Measurements from ENCODE around the gene GLB1L2.

The GLB1L2 gene

GRCh38 chr11:134414766-134415765 is 83.3 kb downstream of the GLB1L2 start:
- Histone ChIP-seq H4K5ac (ENCODE audit: low read length) (no peak overlapping the region), H2BK15ac (replicated peaks; ENCODE audit: low read depth) (no peak overlapping the region), H2BK5ac (ENCODE audit: low read length) (no peak overlapping the region), H3K79me2 (ENCODE audit: control insufficient read depth, insufficient read depth, low read length) (peaks cover 1% of the 10 kb centered on the region), H3K9ac (ENCODE audit: low read length) (no peak overlapping the region), H3K27ac (ENCODE audit: low read depth, low read length) (no peak overlapping the region), H2AK5ac (ENCODE audit: low read length) (no peak overlapping the region), H3K36me3 (ENCODE audit: control insufficient read depth, insufficient read depth, low read length) (no peaks in the 10 kb centered on the region), H3K4ac (ENCODE audit: low read depth, low read length) (no peak overlapping the region), H3K27me3 (ENCODE audit: insufficient read depth, low read length, poor library complexity) (peaks cover 2% of the 10 kb centered on the region), H4K8ac (ENCODE audit: low read depth, low read length) (no peak overlapping the region), H3K18ac (ENCODE audit: low read length) (no peak overlapping the region), H3K4me3 (ENCODE audit: low read length) (no peak overlapping the region), H3K79me1 (ENCODE audit: low read length) (peaks cover 3% of the 10 kb centered on the region), H3K4me2 (ENCODE audit: low read length) (no peak overlapping the region), H3K23ac (ENCODE audit: low read length) (no peak overlapping the region), H3K56ac (ENCODE audit: low read length) (no peak overlapping the region), H2BK120ac (ENCODE audit: low read depth, low read length) (no peak overlapping the region), H3K4me1 (ENCODE audit: control insufficient read depth, low read depth, low read length) (peaks cover 8% of the 10 kb centered on the region)
- no peak for DNase-seq
- WGBS (ENCODE audit: extremely low coverage, insufficient coverage, low lambda C conversion rate), result no CpG with 5 or more reads among the region's 17 CpGs

GRCh38 chr11:134416726-134417125 is 84.9 kb downstream of the GLB1L2 start:
- Histone ChIP-seq H2BK5ac (ENCODE audit: low read length) (no peak overlapping the region), H3K4me2 (ENCODE audit: low read length) (no peak overlapping the region), H3K4ac (ENCODE audit: low read depth, low read length) (no peak overlapping the region), H3K36me3 (ENCODE audit: control insufficient read depth, insufficient read depth, low read length) (no peaks in the 10 kb centered on the region), H3K27me3 (ENCODE audit: insufficient read depth, low read length, poor library complexity) (peaks cover 2% of the 10 kb centered on the region), H3K79me2 (ENCODE audit: control insufficient read depth, insufficient read depth, low read length) (no peaks in the 10 kb centered on the region), H3K18ac (ENCODE audit: low read length) (no peak overlapping the region), H3K23ac (ENCODE audit: low read length) (peak overlapping the region; percentile 45), H3K4me1 (ENCODE audit: control insufficient read depth, low read depth, low read length) (peaks cover 3% of the 10 kb centered on the region), H3K27ac (ENCODE audit: low read depth, low read length) (no peak overlapping the region), H2BK15ac (replicated peaks; ENCODE audit: low read depth) (no peak overlapping the region), H3K79me1 (ENCODE audit: low read length) (no peaks in the 10 kb centered on the region), H4K5ac (ENCODE audit: low read length) (no peak overlapping the region), H2AK5ac (ENCODE audit: low read length) (no peak overlapping the region), H2BK120ac (ENCODE audit: low read depth, low read length) (no peak overlapping the region), H4K8ac (ENCODE audit: low read depth, low read length) (no peak overlapping the region), H3K9ac (ENCODE audit: low read length) (no peak overlapping the region), H3K56ac (ENCODE audit: low read length) (no peak overlapping the region), H3K4me3 (ENCODE audit: low read length) (no peak overlapping the region)
- no peak for DNase-seq
- no CpG with 5 or more reads among the region's 10 CpGs for WGBS (ENCODE audit: extremely low coverage, insufficient coverage, low lambda C conversion rate)

- WGBS (ENCODE audit: extremely low coverage, insufficient coverage, low lambda C conversion rate), result no CpG with 5 or more reads among the region's 14 CpGs
- no peak overlapping the region for H3K9ac ChIP-seq (ENCODE audit: low read length)
- no peaks in the 10 kb centered on the region for H3K79me2 ChIP-seq (ENCODE audit: control insufficient read depth, insufficient read depth, low read length)
- H3K36me3 ChIP-seq (ENCODE audit: control insufficient read depth, insufficient read depth, low read length), result no peaks in the 10 kb centered on the region
- H2BK15ac ChIP-seq (replicated peaks; ENCODE audit: low read depth), result no peak overlapping the region
- no peak overlapping the region for H3K18ac ChIP-seq (ENCODE audit: low read length)
- no peak overlapping the region for H2BK120ac ChIP-seq (ENCODE audit: low read depth, low read length)
- no peak overlapping the region for H2AK5ac ChIP-seq (ENCODE audit: low read length)
- no peak overlapping the region for H4K5ac ChIP-seq (ENCODE audit: low read length)
- no peak overlapping the region for H3K4ac ChIP-seq (ENCODE audit: low read depth, low read length)
- no peak overlapping the region for H3K23ac ChIP-seq (ENCODE audit: low read length)
- no peak overlapping the region for H4K8ac ChIP-seq (ENCODE audit: low read depth, low read length)
- no peak overlapping the region for H3K27ac ChIP-seq (ENCODE audit: low read depth, low read length)
- no peaks in the 10 kb centered on the region for H3K79me1 ChIP-seq (ENCODE audit: low read length)
- H3K4me2 ChIP-seq (ENCODE audit: low read length), result no peak overlapping the region
- no peak overlapping the region for H3K4me3 ChIP-seq (ENCODE audit: low read length)
- DNase-seq, result no peak
- no peak overlapping the region for H2BK5ac ChIP-seq (ENCODE audit: low read length)
- H3K56ac ChIP-seq (ENCODE audit: low read length), result no peak overlapping the region
- H3K4me1 ChIP-seq (ENCODE audit: control insufficient read depth, low read depth, low read length), result peaks cover 3% of the 10 kb centered on the region
- peaks cover 2% of the 10 kb centered on the region for H3K27me3 ChIP-seq (ENCODE audit: insufficient read depth, low read length, poor library complexity)
These were observed 86.4 kb downstream of the GLB1L2 start for GRCh38 chr11:134417871-134418840.

GRCh38 chr11:134423106-134423505 is 91.3 kb downstream of the GLB1L2 start:
- H3K18ac ChIP-seq (ENCODE audit: low read length), result no peak overlapping the region
- no peak overlapping the region for H3K27ac ChIP-seq (ENCODE audit: low read depth, low read length)
- no peaks in the 10 kb centered on the region for H3K79me1 ChIP-seq (ENCODE audit: low read length)
- H2BK120ac ChIP-seq (ENCODE audit: low read depth, low read length), result no peak overlapping the region
- H3K36me3 ChIP-seq (ENCODE audit: control insufficient read depth, insufficient read depth, low read length), result no peaks in the 10 kb centered on the region
- no peak overlapping the region for H4K8ac ChIP-seq (ENCODE audit: low read depth, low read length)
- WGBS (ENCODE audit: extremely low coverage, insufficient coverage, low lambda C conversion rate), result no CpG with 5 or more reads among the region's 10 CpGs
- H3K4ac ChIP-seq (ENCODE audit: low read depth, low read length), result no peak overlapping the region
- no peak overlapping the region for H3K23ac ChIP-seq (ENCODE audit: low read length)
- H2BK15ac ChIP-seq (replicated peaks; ENCODE audit: low read depth), result no peak overlapping the region
- H2BK5ac ChIP-seq (ENCODE audit: low read length), result no peak overlapping the region
- H2AK5ac ChIP-seq (ENCODE audit: low read length), result no peak overlapping the region
- DNase-seq, result no peak
- H3K4me2 ChIP-seq (ENCODE audit: low read length), result no peak overlapping the region
- no peak overlapping the region for H4K5ac ChIP-seq (ENCODE audit: low read length)
- no peaks in the 10 kb centered on the region for H3K4me1 ChIP-seq (ENCODE audit: control insufficient read depth, low read depth, low read length)
- no peak overlapping the region for H3K4me3 ChIP-seq (ENCODE audit: low read length)
- no peak overlapping the region for H3K9ac ChIP-seq (ENCODE audit: low read length)
- H3K56ac ChIP-seq (ENCODE audit: low read length), result no peak overlapping the region
- H3K27me3 ChIP-seq (ENCODE audit: insufficient read depth, low read length, poor library complexity), result no peaks in the 10 kb centered on the region
- H3K79me2 ChIP-seq (ENCODE audit: control insufficient read depth, insufficient read depth, low read length), result no peaks in the 10 kb centered on the region

GRCh38 chr11:134425413-134425812 is 93.6 kb downstream of the GLB1L2 start:
- H3K27ac ChIP-seq (ENCODE audit: low read depth, low read length), result no peak overlapping the region
- no peak overlapping the region for H3K9ac ChIP-seq (ENCODE audit: low read length)
- H2BK15ac ChIP-seq (replicated peaks; ENCODE audit: low read depth), result no peak overlapping the region
- H3K27me3 ChIP-seq (ENCODE audit: insufficient read depth, low read length, poor library complexity), result no peaks in the 10 kb centered on the region
- H3K18ac ChIP-seq (ENCODE audit: low read length), result no peak overlapping the region
- DNase-seq, result no peak
- H4K8ac ChIP-seq (ENCODE audit: low read depth, low read length), result no peak overlapping the region
- H3K79me1 ChIP-seq (ENCODE audit: low read length), result no peaks in the 10 kb centered on the region
- H4K5ac ChIP-seq (ENCODE audit: low read length), result no peak overlapping the region
- H2AK5ac ChIP-seq (ENCODE audit: low read length), result no peak overlapping the region
- H3K23ac ChIP-seq (ENCODE audit: low read length), result no peak overlapping the region
- no peak overlapping the region for H2BK120ac ChIP-seq (ENCODE audit: low read depth, low read length)
- H3K79me2 ChIP-seq (ENCODE audit: control insufficient read depth, insufficient read depth, low read length), result no peaks in the 10 kb centered on the region
- H3K4me3 ChIP-seq (ENCODE audit: low read length), result no peak overlapping the region
- H3K4me1 ChIP-seq (ENCODE audit: control insufficient read depth, low read depth, low read length), result no peaks in the 10 kb centered on the region
- no peak overlapping the region for H3K4ac ChIP-seq (ENCODE audit: low read depth, low read length)
- no CpG with 5 or more reads among the region's 2 CpGs for WGBS (ENCODE audit: extremely low coverage, insufficient coverage, low lambda C conversion rate)
- H3K56ac ChIP-seq (ENCODE audit: low read length), result no peak overlapping the region
- H2BK5ac ChIP-seq (ENCODE audit: low read length), result no peak overlapping the region
- H3K4me2 ChIP-seq (ENCODE audit: low read length), result no peak overlapping the region
- H3K36me3 ChIP-seq (ENCODE audit: control insufficient read depth, insufficient read depth, low read length), result no peaks in the 10 kb centered on the region
